Loucy (cell line): ENCODE data around the gene CCDC93.

Experiments
- H2AFZ ChIP-seq: fragments of 200-600 bp; sonication (generic); 2 replicates; pipeline ENCODE4 v1.6.0; 2016; ENCODE audit warnings: antibody characterized with exemption, mild to moderate bottlenecking, low read length, moderate library complexity
- H3F3A ChIP-seq: fragments of 200-600 bp; 2 replicates; pipeline ENCODE4 v1.6.0; 2016; ENCODE audit warnings: antibody characterized with exemption, low read depth, mild to moderate bottlenecking
- H3K27me3 ChIP-seq: fragments of 200-600 bp; sonication (generic); 2 replicates; pipeline ENCODE4 v1.6.1; 2014; ENCODE audit warnings: low read length, mild to moderate bottlenecking; ENCODE audit not compliant: insufficient read depth, poor library complexity, severe bottlenecking
- H3K36me3 ChIP-seq: fragments of 200-600 bp; sonication (generic); 2 replicates; pipeline ENCODE4 v1.6.1; 2016; ENCODE audit warnings: low read length; ENCODE audit not compliant: insufficient read depth
- H3K4me1 ChIP-seq: fragments of 200-600 bp; sonication (generic); 2 replicates; pipeline ENCODE4 v1.5.1; 2014; ENCODE audit warnings: low read length, mild to moderate bottlenecking; ENCODE audit not compliant: insufficient read depth, poor library complexity, severe bottlenecking
- H3K4me2 ChIP-seq: fragments of 200-600 bp; sonication (generic); 2 replicates; pipeline ENCODE4 v1.6.0; 2014; ENCODE audit warnings: antibody characterized with exemption, low read length, low read depth, mild to moderate bottlenecking; ENCODE audit not compliant: poor library complexity, severe bottlenecking
- H3K4me3 ChIP-seq: fragments of 200-600 bp; sonication (generic); 2 replicates; pipeline ENCODE4 v1.5.1; 2014; ENCODE audit warnings: low read length, mild to moderate bottlenecking, mixed read lengths; ENCODE audit not compliant: poor library complexity, severe bottlenecking
- H3K79me2 ChIP-seq: fragments of 200-600 bp; sonication (generic); 2 replicates; pipeline ENCODE4 v1.6.1; 2014; ENCODE audit warnings: low read length; ENCODE audit not compliant: insufficient read depth
- H3K9ac ChIP-seq: fragments of 200-600 bp; sonication (generic); 2 replicates; pipeline ENCODE4 v1.6.0; 2014; ENCODE audit warnings: mild to moderate bottlenecking, low read depth, low read length, moderate library complexity; ENCODE audit not compliant: poor library complexity, severe bottlenecking
- H3K9me2 ChIP-seq: fragments of 200-600 bp; sonication (generic); replicated peaks from 2 replicates; pipeline ENCODE4 v1.6.1; 2016; ENCODE audit warnings: low read depth, low read length, mixed read lengths
- H3K9me3 ChIP-seq: fragments of 200-600 bp; sonication (generic); 2 replicates; pipeline ENCODE4 v1.6.1; 2014; ENCODE audit warnings: mild to moderate bottlenecking, antibody characterized with exemption, low read length, low read depth; ENCODE audit not compliant: insufficient read depth
- H4K20me1 ChIP-seq: fragments of 200-600 bp; sonication (generic); 2 replicates; pipeline ENCODE4 v1.6.0; 2014; ENCODE audit warnings: antibody characterized with exemption, low read length, mild to moderate bottlenecking; ENCODE audit not compliant: insufficient read depth, poor library complexity, severe bottlenecking
- CTCF ChIP-seq: fragments of 200-600 bp; sonication (generic); conservative IDR thresholded peaks from 2 replicates; pipeline ENCODE4 v1.5.1; 2014; ENCODE audit warnings: mild to moderate bottlenecking, antibody characterized with exemption, low read length
- EZH2phosphoT487 ChIP-seq: fragments of 200-600 bp; IDR thresholded peaks from 2 replicates; pipeline ENCODE4 v1.6.1; 2018; ENCODE audit warnings: antibody characterized with exemption, mild to moderate bottlenecking, moderate library complexity, borderline replicate concordance

The CCDC93 gene

GRCh38 chr2:118010473-118010872, 3.4 kb downstream of the CCDC93 start:
- Histone ChIP-seq H3K36me3 (peaks cover 32% of the 10 kb centered on the region; the same call in 1 of the 2 replicates), H3K27me3 (peaks cover 4% of the 10 kb centered on the region), H3K9me3 (no peaks in the 10 kb centered on the region), H4K20me1 (peaks cover 52% of the 10 kb centered on the region), H3F3A (no peaks in the 10 kb centered on the region), H3K4me2 (peak overlapping the region; percentile 83), H3K9me2 (no peaks in the 10 kb centered on the region), H3K4me3 (peak overlapping the region; percentile 99), H3K79me2 (peaks cover 63% of the 10 kb centered on the region), H3K9ac (peak overlapping the region; percentile 94), H2AFZ (no peak overlapping the region), H3K4me1 (peaks cover 38% of the 10 kb centered on the region)
- TF ChIP-seq CTCF (no peak), EZH2phosphoT487 (no peak)

GRCh38 chr2:118006861-118007260, 7.0 kb downstream of the CCDC93 start:
- Histone ChIP-seq H3K36me3 (peaks cover 66% of the 10 kb centered on the region; the same call in 1 of the 2 replicates), H3K9me3 (no peaks in the 10 kb centered on the region)

GRCh38 chr2:118006326-118006725, 7.5 kb downstream of the CCDC93 start:
- Histone ChIP-seq H3K79me2 (peaks cover 45% of the 10 kb centered on the region), H3K4me3 (no peak overlapping the region), H3K27me3 (no peaks in the 10 kb centered on the region), H4K20me1 (peaks cover 33% of the 10 kb centered on the region), H3K9ac (no peak overlapping the region), H2AFZ (no peak overlapping the region), H3K9me3 (no peaks in the 10 kb centered on the region), H3K4me1 (peaks cover 16% of the 10 kb centered on the region), H3K9me2 (no peaks in the 10 kb centered on the region), H3K4me2 (no peak overlapping the region), H3F3A (no peaks in the 10 kb centered on the region), H3K36me3 (peaks cover 71% of the 10 kb centered on the region; the same call in 1 of the 2 replicates)
- no peak for TF ChIP-seq CTCF
- TF ChIP-seq EZH2phosphoT487, result no peak

More at GRCh38 chr2:118006861-118007260, 7.0 kb downstream of the CCDC93 start:
- H3K4me2 ChIP-seq, result no peak overlapping the region
- peaks cover 38% of the 10 kb centered on the region for H4K20me1 ChIP-seq
- H3K4me1 ChIP-seq, result peaks cover 21% of the 10 kb centered on the region
- no peaks in the 10 kb centered on the region for H3K9me2 ChIP-seq
- no peak overlapping the region for H3K9ac ChIP-seq
- no peaks in the 10 kb centered on the region for H3F3A ChIP-seq
- no peak overlapping the region for H2AFZ ChIP-seq
- TF ChIP-seq EZH2phosphoT487, result no peak
- TF ChIP-seq CTCF, result no peak
- no peak overlapping the region for H3K4me3 ChIP-seq
- peaks cover 51% of the 10 kb centered on the region for H3K79me2 ChIP-seq
- no peaks in the 10 kb centered on the region for H3K27me3 ChIP-seq
